GM12892 (cell line): Measurements from ENCODE around the gene PANK4.
A peak's percentile ranks its signal among the peaks of the same experiment; 100 is the strongest.

Source experiments
- DNase-seq: peaks from one replicate; pipeline ENCODE4 v3.0.0; 2011; ENCODE audit not compliant: insufficient read length
- FAIRE-seq: peaks from 2 replicates; lab custom pipeline; 2011; peaks lifted over from hg19 to GRCh38; lab: Jason Lieb, UNC
- POLR2A ChIP-seq: IDR thresholded peaks from 2 replicates; pipeline ENCODE4 v1.6.1; 2011; ENCODE audit warnings: low read depth, low read length, control low read depth
- POLR2AphosphoS5 ChIP-seq: IDR thresholded peaks from 2 replicates; pipeline ENCODE4 v1.6.1; 2011; ENCODE audit warnings: low read depth, low read length, control low read depth
- TAF1 ChIP-seq: IDR thresholded peaks from 2 replicates; pipeline ENCODE4 v1.6.1; 2011; ENCODE audit warnings: low read depth, mild to moderate bottlenecking, control low read depth, low read length, borderline replicate concordance

Gene PANK4

DNA sequence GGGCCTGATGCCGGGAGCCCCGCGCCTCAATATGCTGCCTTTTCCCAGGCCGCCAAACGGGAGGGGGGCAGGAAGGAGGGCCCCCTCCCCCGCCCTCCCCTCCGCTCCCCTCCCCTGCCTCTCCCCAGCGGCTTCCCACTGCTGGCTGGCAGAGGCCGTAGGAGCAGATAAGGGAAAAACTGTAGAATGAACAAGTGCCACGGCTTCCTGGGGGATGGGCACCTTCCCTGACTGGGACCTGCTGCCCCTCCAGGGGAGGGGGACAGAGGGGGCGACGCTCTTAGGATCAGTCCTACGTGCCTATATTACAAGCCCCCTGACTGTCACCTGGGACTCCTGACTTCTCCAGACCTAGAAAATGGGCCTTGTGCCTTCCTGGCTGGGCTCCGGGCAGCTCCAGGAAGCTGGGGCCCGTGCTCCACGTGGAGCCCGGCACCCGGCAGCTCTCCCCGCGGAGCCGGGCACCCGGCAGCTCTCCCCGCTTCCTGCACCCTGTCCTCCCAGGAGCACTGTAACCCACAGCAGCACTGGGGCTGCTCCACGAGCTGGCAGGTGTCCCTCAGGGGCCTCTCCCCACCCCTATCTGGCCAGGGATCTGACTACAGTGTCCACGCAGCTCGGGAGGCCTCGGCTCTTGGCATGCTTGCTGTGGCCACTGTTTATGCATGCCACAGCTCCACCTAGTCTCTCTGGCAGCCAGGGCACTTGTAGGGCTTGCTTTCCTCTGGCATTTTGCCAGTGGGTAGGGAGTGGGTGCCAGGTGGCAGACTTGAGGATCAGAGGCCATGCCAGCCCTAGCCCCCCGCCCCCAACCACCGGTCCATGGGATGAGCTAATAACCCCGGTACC is 4.3 kb upstream of the PANK4 start:
- no peak for DNase-seq
- TF ChIP-seq POLR2AphosphoS5 (no peak), POLR2A (no peak), TAF1 (no peak)
- FAIRE-seq: no peak

DNA sequence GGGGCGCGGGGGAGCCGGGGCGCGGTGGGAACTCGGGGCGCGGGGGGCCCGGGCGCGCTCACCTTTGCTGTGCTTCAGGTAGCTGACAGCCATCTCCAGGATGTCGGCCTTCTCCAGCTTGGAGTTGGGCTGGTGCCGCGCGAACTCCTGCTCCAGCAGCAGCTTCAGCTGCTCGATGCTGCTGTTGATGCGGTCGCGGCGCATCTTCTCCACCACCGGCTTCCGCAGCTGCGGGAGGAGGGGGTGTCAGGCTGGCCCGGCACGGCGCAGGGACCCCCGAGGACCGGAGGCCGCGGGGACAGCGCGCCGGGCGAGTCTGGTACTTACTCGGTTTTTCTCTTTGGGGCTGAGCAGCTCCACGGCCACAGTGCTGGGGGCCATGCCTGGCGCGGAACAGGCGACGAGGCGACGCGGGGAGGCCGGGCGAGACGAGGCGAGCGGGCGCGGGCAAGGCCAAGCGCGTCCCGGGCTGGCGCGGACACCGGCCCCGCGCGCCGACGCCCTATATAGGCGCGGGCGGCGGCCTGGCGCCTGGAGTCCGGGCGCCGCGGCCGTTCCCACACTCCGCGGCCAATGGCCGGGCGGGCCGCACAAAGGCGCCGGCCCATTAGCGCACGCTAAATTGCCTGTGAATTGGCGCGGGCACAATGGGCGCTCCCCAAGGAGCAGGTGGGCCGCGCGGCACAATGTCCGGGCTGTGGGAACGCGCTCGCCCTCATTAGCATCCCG is 3.6 kb upstream of the PANK4 start, which contains the start of gene HES5:
HES5 (minus strand) TSS at position 480 of the 729 bp plus-strand sequence; CDS start at position 381, 99 bp downstream.
- FAIRE-seq (no peak), DNase-seq (no peak)
- TF ChIP-seq TAF1: no peak
- TF ChIP-seq POLR2AphosphoS5: no peak
- no peak for TF ChIP-seq POLR2A

DNA sequence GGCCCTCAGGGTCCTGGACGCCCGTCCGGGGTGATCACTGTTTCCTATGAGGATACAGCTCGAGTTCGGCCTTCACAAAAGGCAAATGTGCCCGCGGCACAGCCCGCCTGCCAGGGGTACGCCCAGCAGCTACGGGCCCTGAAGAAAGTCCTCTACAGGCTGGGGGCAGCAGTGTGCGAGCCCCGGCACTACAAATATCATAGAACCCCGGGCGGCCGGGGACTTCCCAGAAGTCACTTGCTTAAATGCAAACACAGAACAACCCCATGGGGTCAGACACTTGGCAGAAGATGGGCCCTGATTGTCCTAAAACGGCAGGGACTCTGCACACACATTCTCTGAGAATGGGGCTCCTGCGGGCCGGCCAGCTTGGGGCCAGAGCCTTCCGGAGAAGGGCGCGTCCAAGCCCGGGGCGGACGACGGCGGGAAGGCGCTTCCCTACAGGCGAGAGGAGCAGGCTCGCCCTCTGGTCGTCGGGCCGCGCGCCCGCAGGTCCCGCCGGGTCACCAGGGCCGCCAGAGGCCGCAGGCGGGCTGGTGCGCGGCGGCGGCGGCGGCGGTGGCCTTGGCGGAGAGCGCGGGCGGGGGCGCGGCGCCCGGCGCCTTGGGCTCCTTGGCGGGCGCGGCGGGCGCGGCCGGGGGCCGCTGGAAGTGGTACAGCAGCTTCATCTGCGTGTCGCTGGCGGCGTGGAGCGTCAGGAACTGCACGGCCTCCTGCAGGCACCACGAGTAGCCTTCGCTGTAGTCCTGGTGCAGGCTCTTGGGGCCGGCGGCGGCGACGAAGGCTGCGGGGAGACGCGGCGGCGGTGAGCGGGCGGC is 2.8 kb upstream of the PANK4 start:
- DNase-seq (no peak), FAIRE-seq (no peak)
- no peak for TF ChIP-seq POLR2A

- FAIRE-seq: no peak
- DNase-seq: no peak
- TF ChIP-seq POLR2AphosphoS5 (no peak), TAF1 (no peak), POLR2A (no peak)
These were observed 2.2 kb upstream of the PANK4 start for GRCh38 chr1:2528611-2528965.

- TF ChIP-seq POLR2AphosphoS5: no peak
- no peak for TF ChIP-seq POLR2A
- TF ChIP-seq TAF1: no peak
- DNase-seq (no peak), FAIRE-seq (no peak)
These were observed 1.6 kb upstream of the PANK4 start for GRCh38 chr1:2528016-2528415.

- no peak for DNase-seq
- no peak for TF ChIP-seq TAF1
- TF ChIP-seq POLR2A: no peak
- no peak for TF ChIP-seq POLR2AphosphoS5
- no peak for FAIRE-seq
These were observed 1.1 kb upstream of the PANK4 start for GRCh38 chr1:2527556-2527860.

DNA sequence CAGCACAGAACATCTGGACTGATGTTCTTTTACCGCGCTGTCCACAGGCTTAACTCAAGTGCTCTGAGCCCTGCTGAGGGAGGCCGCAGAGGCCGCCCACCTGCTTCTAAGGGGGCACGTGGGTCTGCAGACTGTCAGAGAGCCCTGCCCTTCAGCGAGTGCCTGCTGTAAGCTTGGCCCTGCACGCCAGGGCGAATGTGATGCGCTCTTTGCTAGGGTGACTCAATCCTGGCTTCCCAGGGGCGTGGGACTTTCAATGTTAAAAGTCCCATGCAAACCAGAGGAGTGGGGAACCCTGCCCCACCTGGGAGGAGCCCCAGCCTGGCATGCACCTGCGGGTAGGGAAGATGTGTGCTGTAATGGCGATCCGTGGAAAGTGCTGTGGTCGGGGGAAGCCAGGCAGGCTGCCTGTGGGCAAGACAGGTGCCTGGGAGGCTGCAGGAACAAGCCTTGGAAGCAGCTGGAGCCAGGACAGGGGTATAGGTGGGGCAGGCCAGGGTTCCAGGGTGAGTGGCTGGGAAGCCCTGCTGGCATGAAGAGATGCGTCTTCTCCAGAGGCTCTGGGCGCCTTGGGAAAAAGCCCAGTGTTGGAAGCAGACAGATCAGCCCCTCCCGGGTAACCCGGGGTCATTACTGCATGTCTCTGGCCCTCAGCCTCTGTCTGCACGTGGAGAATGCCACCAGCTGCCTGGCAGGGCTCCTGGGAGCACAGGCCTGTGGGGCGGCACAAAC is 594 bp upstream of the PANK4 start:
- peak; percentile 81 for FAIRE-seq
- no peak for TF ChIP-seq TAF1
- TF ChIP-seq POLR2AphosphoS5: no peak
- peak; percentile 70 for DNase-seq

DNA sequence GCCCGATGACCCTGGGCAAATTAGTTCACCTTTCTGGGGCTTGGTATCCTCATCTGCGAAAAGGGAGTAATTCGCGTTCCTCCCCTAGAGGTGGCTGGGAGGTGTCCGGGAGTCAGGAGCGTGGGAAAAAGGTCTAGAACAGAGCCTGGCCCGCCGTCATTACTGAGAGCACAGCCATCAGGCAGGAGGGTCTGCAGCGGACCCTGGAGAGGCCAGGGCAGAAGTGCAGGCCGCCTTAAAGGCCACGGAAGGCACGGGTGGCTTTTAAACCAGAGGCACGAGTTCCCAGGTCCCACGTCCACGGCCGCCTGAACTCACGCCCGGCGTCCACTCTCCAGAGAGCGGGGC is 850 bp downstream of the PANK4 start:
- FAIRE-seq (no peak), DNase-seq (no peak)
- TF ChIP-seq POLR2A: no peak
- TF ChIP-seq POLR2AphosphoS5: no peak
- TF ChIP-seq TAF1: no peak

GRCh38 chr1:2523891-2524609 is 2.3 kb downstream of the PANK4 start:
- TF ChIP-seq POLR2A (no peak), TAF1 (no peak), POLR2AphosphoS5 (no peak)
- FAIRE-seq (no peak), DNase-seq (no peak)

- TF ChIP-seq POLR2AphosphoS5 (no peak), POLR2A (no peak), TAF1 (no peak)
- DNase-seq: no peak
- no peak for FAIRE-seq
These were observed 3.1 kb downstream of the PANK4 start for GRCh38 chr1:2523191-2523890.

- TF ChIP-seq POLR2A (no peak), POLR2AphosphoS5 (no peak), TAF1 (no peak)
- FAIRE-seq (no peak), DNase-seq (no peak)
These were observed 4.2 kb downstream of the PANK4 start for GRCh38 chr1:2522230-2522629.
